Lower leg skin (tissue), 4 donors: ENCODE measurements around the gene PHF8. TPM values are rescaled to one million over a fixed set of nuclear protein-coding genes. Genes with fewer than 3 reads are reported as not detected.

Experiments
- DNase-seq, 2 donors: peaks; one replicate each; pipeline ENCODE4 v3.0.0-alpha.2; 2019; ENCODE audit warnings: low spot score in 2 of 2
- H3K4me3 ChIP-seq: fragments of 200-600 bp; sonication (generic); 2 replicates; pipeline ENCODE4 v1.5.1; 2017; ENCODE audit warnings: mild to moderate bottlenecking, low read depth; ENCODE audit not compliant: poor library complexity, severe bottlenecking
- POLR2A ChIP-seq, 2 donors: fragments of 450-650 bp; IDR thresholded peaks; one replicate each; pipeline ENCODE4 v1.6.1; 2016 to 2017; ENCODE audit warnings: antibody characterized with exemption in 2 of 2, mild to moderate bottlenecking in 1 of 2, moderate library complexity in 1 of 2
- WGBS, 2 donors: methylation state at CpG; one replicate each; pipeline ENCODE4 v1.1.5; 2018; 5-methylcytosine and 5-hydroxymethylcytosine counted together
- intact Hi-C: fragments of 100-400 bp; cut with DNase I; formaldehyde crosslinking; loops from one replicate; pipeline ENCODE4 v1.15.0; 2023; ENCODE audit warnings: low total_unique reads
- total RNA-seq, 4 donors: library from RNA; depleted of rRNA; stranded (reverse); fragments of >200 nt; gene quantifications; one replicate each; pipeline ENCODE4 v1.1.0, GENCODE V29; 2016
- TF ChIP-seq, protein P1 (sequence below), 3 donors: fragments of 450-650 bp; IDR thresholded peaks; one replicate each; pipeline ENCODE4 v1.5.1; 2016; ENCODE audit warnings: antibody characterized with exemption in 3 of 3, mild to moderate bottlenecking in 3 of 3, moderate library complexity in 2 of 3

Gene PHF8
- total RNA-seq, 4 donors from 2014 or later, result 21.5 to 50.3 (median 30.5) TPM

DNA sequence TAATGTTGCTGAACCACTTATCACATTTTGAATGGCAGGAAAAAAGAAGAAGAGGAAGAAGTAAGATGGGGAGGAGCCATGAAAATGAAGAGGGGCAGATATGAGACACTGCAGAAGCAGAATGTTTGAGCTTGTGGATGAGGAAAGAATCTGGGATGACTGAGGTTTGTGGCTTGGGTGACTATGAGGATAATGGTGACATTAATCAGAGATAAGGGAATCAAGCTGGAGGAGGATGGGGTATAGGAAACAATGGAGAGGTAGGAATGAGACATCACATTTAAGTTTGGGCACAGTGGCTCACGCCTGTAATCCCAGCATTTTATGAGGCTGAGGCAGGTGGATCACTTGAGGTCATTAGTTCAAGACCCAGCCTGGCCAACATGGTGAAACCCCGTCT is 19.1 kb upstream of the PHF8 start:
- no peak overlapping the region for H3K4me3 ChIP-seq
- WGBS, 2 donors, result 86 to 88% methylated on average over 2 of the region's 2 CpGs
- no peak for DNase-seq
- TF ChIP-seq, protein P1, sequence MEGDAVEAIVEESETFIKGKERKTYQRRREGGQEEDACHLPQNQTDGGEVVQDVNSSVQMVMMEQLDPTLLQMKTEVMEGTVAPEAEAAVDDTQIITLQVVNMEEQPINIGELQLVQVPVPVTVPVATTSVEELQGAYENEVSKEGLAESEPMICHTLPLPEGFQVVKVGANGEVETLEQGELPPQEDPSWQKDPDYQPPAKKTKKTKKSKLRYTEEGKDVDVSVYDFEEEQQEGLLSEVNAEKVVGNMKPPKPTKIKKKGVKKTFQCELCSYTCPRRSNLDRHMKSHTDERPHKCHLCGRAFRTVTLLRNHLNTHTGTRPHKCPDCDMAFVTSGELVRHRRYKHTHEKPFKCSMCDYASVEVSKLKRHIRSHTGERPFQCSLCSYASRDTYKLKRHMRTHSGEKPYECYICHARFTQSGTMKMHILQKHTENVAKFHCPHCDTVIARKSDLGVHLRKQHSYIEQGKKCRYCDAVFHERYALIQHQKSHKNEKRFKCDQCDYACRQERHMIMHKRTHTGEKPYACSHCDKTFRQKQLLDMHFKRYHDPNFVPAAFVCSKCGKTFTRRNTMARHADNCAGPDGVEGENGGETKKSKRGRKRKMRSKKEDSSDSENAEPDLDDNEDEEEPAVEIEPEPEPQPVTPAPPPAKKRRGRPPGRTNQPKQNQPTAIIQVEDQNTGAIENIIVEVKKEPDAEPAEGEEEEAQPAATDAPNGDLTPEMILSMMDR (IDR thresholded peaks at IDR 0.05), result no peak
- TF ChIP-seq POLR2A (IDR thresholded peaks at IDR 0.05), result no peak
- intact Hi-C loops, result no loop called here

DNA sequence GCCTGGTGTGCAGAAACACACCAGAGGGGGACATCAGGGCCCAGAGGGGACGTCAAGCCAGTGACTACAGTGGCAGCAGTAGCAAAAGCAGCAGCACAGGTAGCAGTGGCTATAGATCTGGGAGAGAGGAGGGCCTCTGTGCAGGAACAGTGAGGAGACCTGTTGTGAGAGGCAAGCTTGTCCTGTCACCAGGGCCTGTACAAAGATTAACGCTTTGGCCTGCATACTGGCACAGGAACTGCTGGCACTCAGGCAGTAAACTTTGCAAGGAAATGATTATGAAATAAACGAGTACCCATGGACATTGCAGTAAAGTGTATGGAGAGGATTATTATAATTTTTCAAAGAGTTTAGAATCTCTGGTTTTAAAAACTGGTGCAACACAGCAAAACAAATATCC is 5.5 kb upstream of the PHF8 start:
- no peak overlapping the region for H3K4me3 ChIP-seq
- intact Hi-C loops, result no loop called here
- WGBS, 2 donors, result 29 to 42% methylated on average over 3 of the region's 3 CpGs
- no peak for DNase-seq
- TF ChIP-seq, protein P1 (IDR thresholded peaks at IDR 0.05), result no peak
- TF ChIP-seq POLR2A (IDR thresholded peaks at IDR 0.05), result no peak

DNA sequence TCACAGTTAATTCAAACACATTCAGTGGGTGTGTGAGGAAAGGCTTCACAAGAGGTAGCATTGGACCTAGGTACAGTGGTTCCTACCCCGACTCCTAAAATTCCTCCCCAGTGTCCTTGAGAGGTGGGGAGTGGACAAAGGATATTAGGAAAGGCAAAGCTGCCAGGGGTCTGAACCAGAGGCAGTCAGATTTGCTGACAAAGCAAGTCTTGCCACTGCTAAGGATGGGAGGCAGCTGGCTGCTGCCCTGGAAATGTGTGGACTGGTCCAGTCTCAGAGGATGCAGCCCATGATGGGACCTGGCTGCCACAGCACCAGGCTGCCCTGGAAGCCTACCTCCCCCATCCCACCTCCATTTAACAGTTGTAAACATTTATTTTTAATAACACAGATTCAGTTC is 4.1 kb upstream of the PHF8 start:
- intact Hi-C loops, result no loop called here
- no peak for DNase-seq
- no peak overlapping the region for H3K4me3 ChIP-seq
- TF ChIP-seq, protein P1 (IDR thresholded peaks at IDR 0.05), result no peak
- TF ChIP-seq POLR2A (IDR thresholded peaks at IDR 0.05), result no peak
- WGBS, 2 donors, result 91 to 93% methylated on average over 1 of the region's 1 CpG

DNA sequence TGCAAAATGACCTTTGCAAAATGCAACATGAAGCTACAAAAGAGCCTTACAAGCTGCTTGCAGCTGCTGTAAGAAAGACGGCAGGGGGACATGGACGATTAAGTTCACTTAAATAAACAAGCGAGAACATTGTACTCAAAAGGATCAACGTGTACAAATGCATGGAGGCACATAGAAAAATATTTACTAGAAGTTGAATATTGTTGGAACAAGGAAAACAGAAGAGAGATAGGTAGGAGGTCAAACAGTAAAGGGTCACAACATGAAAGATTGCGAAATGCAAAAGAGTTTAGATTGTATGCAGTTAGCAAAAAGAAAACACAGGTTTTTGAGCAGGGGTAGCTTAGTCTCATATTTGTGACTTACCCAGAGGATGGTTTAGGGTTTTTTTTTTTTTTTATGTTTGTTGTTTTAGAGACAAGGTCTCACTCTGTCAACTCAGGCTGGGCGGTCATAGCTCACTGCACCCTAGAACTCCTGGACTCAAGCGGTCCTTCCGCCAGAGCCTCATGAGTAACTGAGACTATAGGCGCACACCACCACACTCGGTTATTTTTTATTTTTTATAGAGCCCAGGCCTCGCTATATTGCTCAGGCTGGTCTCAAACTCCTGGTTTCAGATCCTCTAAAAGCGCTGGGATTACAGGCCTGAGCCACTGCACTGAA is 1.4 kb upstream of the PHF8 start:
- no peak overlapping the region for H3K4me3 ChIP-seq
- intact Hi-C loops, result no loop called here
- WGBS, 2 donors, result 83 to 90% methylated on average over 12 of the region's 12 CpGs
- no peak for TF ChIP-seq POLR2A (IDR thresholded peaks at IDR 0.05)
- TF ChIP-seq, protein P1 (IDR thresholded peaks at IDR 0.05), result no peak
- DNase-seq, result no peak

DNA sequence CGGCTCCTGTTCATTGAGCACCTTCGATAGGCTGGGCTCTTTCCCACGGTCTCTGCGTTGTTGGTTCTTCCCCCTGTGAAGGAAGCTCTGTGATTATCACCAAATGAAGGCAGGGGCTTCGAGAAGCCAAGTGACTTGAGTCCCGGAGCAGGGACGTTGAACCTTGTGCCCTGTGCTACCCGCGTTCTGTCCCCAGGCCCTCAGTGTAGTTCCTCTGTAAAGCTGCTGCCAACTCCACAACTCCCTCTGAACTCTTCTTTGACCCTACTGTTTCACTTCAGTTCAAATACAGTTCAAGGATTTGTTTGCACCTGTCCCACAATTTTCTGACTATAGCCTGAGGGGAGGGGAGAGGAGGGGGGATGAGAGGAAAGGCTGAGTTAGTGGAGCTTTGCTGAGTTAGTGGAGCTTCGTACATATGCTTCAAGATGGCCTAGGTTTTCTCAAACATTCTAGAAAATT is 635 bp upstream of the PHF8 start:
- WGBS, 2 donors, result 5 to 56% methylated on average over 9 to 10 of the region's 10 CpGs
- DNase-seq, result no peak
- no peak overlapping the region for H3K4me3 ChIP-seq
- intact Hi-C loops, result no loop called here
- no peak for TF ChIP-seq POLR2A (IDR thresholded peaks at IDR 0.05)
- TF ChIP-seq, protein P1 (IDR thresholded peaks at IDR 0.05), result no peak
